ENCODE measurements around the gene VTA1.

GRCh38 chr6:142265476-142265875 is 118.4 kb downstream of the VTA1 start:
- TF ChIP-seq SMC3 (conservative IDR thresholded peaks at IDR 0.05; ENCODE audit: poor library complexity) (no peak), EP300 (conservative IDR thresholded peaks at IDR 0.05; ENCODE audit: poor library complexity, severe bottlenecking) (no peak), CTCF (IDR thresholded peaks at IDR 0.05; ENCODE audit: poor library complexity, severe bottlenecking) (no peak), MXI1 (conservative IDR thresholded peaks at IDR 0.05; ENCODE audit: poor library complexity, severe bottlenecking) (no peak), RAD21 (conservative IDR thresholded peaks at IDR 0.05) (no peak), POLR2AphosphoS5 (IDR thresholded peaks at IDR 0.05) (no peak)
